SK-N-SH treated with all-trans-retinoic acid at 6 μM for 48 hours (cell line): ENCODE data around the gene HNF1A.

Experiments
- ATAC-seq: fragments of 200-7000 bp; cut with Tn5 transposase; 3 replicates; pipeline ENCODE4 v1.9.1; 2020; ENCODE audit warnings: mild to moderate bottlenecking, moderate library complexity
- ARNTL ChIP-seq: fragments of 450-650 bp; formaldehyde crosslinking; IDR thresholded peaks from 2 replicates; pipeline ENCODE4 v1.5.0; 2020; ENCODE audit warnings: low read depth, mild to moderate bottlenecking, moderate library complexity, borderline replicate concordance
- BACH2 ChIP-seq: fragments of 250-450 bp; sonication (Bioruptor Pico); IDR thresholded peaks from 2 replicates; pipeline ENCODE4 v1.9.0; 2021; ENCODE audit warnings: mild to moderate bottlenecking, borderline replicate concordance
- CREB5 ChIP-seq: fragments of 250-450 bp; sonication (Bioruptor Pico); IDR thresholded peaks from 2 replicates; pipeline ENCODE4 v1.5.1; 2020; ENCODE audit warnings: low read depth, mild to moderate bottlenecking, moderate library complexity
- CSDC2 ChIP-seq: fragments of 250-450 bp; sonication (Bioruptor Pico); IDR thresholded peaks from 2 replicates; pipeline ENCODE4 v1.5.0; 2020; ENCODE audit warnings: mild to moderate bottlenecking, moderate library complexity
- CSRNP3 ChIP-seq: fragments of 250-450 bp; sonication (Bioruptor Pico); IDR thresholded peaks from 2 replicates; pipeline ENCODE4 v1.5.1; 2021; ENCODE audit warnings: mild to moderate bottlenecking, moderate library complexity
- ESRRG ChIP-seq: fragments of 250-450 bp; sonication (Bioruptor Pico); IDR thresholded peaks from 2 replicates; pipeline ENCODE4 v1.6.1; 2021; ENCODE audit warnings: mild to moderate bottlenecking
- ISL1 ChIP-seq: fragments of 250-450 bp; sonication (Bioruptor Pico); IDR thresholded peaks from 2 replicates; pipeline ENCODE4 v2.1.2; 2022; ENCODE audit warnings: mild to moderate bottlenecking, moderate library complexity
- OSR1 ChIP-seq: fragments of 250-450 bp; sonication (Bioruptor Pico); IDR thresholded peaks from 2 replicates; pipeline ENCODE4 v1.8.0; 2022; ENCODE audit warnings: moderate library complexity, mild to moderate bottlenecking, inconsistent platforms
- PATZ1 ChIP-seq: fragments of 250-450 bp; sonication (Bioruptor Pico); IDR thresholded peaks from 2 replicates; pipeline ENCODE4 v1.8.0; 2020; ENCODE audit warnings: mild to moderate bottlenecking, moderate library complexity, borderline replicate concordance
- PPARA ChIP-seq: fragments of 250-450 bp; sonication (Bioruptor Pico); IDR thresholded peaks from 2 replicates; pipeline ENCODE4 v1.5.0; 2020; ENCODE audit warnings: mild to moderate bottlenecking, borderline replicate concordance
- RARB ChIP-seq: fragments of 250-450 bp; sonication (Bioruptor Pico); IDR thresholded peaks from 2 replicates; pipeline ENCODE4 v1.8.0; 2021; ENCODE audit warnings: mild to moderate bottlenecking, moderate library complexity
- SNAI2 ChIP-seq: fragments of 250-450 bp; sonication (Bioruptor Pico); IDR thresholded peaks from 2 replicates; pipeline ENCODE4 v1.5.0; 2020; ENCODE audit warnings: mild to moderate bottlenecking, moderate library complexity
- TCF4 ChIP-seq: fragments of 250-450 bp; sonication (Bioruptor Pico); IDR thresholded peaks from 2 replicates; pipeline ENCODE4 v1.8.0; 2021; ENCODE audit warnings: mild to moderate bottlenecking, moderate library complexity, borderline replicate concordance
- TOX ChIP-seq: fragments of 250-450 bp; sonication (Bioruptor Pico); IDR thresholded peaks from 2 replicates; pipeline ENCODE4 v1.8.0; 2021; ENCODE audit warnings: mild to moderate bottlenecking, moderate library complexity, borderline replicate concordance
- ZC3H10 ChIP-seq: fragments of 250-450 bp; sonication (Bioruptor Pico); IDR thresholded peaks from 2 replicates; pipeline ENCODE4 v1.5.1; 2021; ENCODE audit warnings: mild to moderate bottlenecking, moderate library complexity
- ZFP3 ChIP-seq: fragments of 250-450 bp; sonication (Bioruptor Pico); IDR thresholded peaks from 2 replicates; pipeline ENCODE4 v1.5.0; 2020; ENCODE audit warnings: mild to moderate bottlenecking, moderate library complexity
- ZFP30 ChIP-seq: fragments of 450-650 bp; formaldehyde crosslinking; IDR thresholded peaks from 2 replicates; pipeline ENCODE4 v1.5.0; 2022; ENCODE audit warnings: mild to moderate bottlenecking, moderate library complexity
- ZNF565 ChIP-seq: fragments of 450-650 bp; formaldehyde crosslinking; conservative IDR thresholded peaks from 2 replicates; pipeline ENCODE4 v1.5.0; 2020; ENCODE audit warnings: low read depth, mild to moderate bottlenecking, moderate library complexity
- ZNF70 ChIP-seq: fragments of 450-650 bp; formaldehyde crosslinking; IDR thresholded peaks from 2 replicates; pipeline ENCODE4 v1.5.0; 2020; ENCODE audit warnings: mild to moderate bottlenecking, moderate library complexity
- ZNF8 ChIP-seq: fragments of 450-650 bp; formaldehyde crosslinking; IDR thresholded peaks from 2 replicates; pipeline ENCODE4 v1.5.0; 2020; ENCODE audit warnings: mild to moderate bottlenecking, moderate library complexity
- TF ChIP-seq, protein P1 (sequence below): fragments of 250-450 bp; sonication (Bioruptor Pico); IDR thresholded peaks from 2 replicates; pipeline ENCODE4 v1.5.0; 2020; ENCODE audit warnings: mild to moderate bottlenecking, moderate library complexity

Gene HNF1A

DNA sequence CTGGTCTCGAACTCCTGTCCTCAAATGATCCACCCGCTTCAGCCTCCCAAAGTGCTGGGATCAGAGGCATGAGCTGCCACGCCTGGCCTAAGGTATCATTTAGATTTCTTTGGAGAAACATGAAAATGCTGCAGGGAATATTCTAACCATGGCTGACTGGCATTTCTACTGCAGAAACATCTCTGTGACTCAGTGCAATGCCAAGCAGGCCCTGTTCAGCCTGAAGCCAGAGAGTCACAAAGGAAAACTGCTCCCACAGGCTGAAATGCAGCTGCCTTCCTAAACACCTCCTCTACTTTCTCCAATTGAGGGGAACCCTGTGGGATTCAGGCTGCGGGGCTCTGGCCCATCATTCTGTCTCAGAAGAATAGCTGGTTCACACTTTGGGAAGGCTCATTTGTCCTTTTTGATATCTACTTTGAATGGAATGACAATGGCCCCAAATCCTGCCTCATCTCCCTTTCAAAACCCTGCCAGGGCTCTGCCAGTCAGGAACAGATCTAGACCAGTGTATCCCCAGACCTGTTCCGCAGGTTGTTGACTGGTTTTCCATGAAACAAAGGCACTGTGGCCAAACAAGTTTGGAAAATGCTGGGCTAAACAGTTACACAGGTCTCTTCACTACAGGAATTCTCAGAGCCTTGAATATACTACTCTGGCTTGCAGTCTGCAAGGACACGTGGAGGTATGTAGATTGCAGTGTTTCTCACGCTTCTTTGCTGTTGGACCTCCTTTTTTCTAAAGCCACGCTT lies 30.2 kb downstream of the HNF1A start:
- no peak for ATAC-seq
- TF ChIP-seq ARNTL (no peak), ISL1 (CRISPR knock-in tag) (no peak), ZC3H10 (CRISPR knock-in tag) (no peak), CSRNP3 (no peak), ZNF565 (CRISPR knock-in tag) (no peak), ZNF70 (CRISPR knock-in tag) (no peak), CSDC2 (CRISPR knock-in tag) (no peak), OSR1 (CRISPR knock-in tag) (no peak), BACH2 (CRISPR knock-in tag) (no peak), PPARA (no peak), ZFP3 (CRISPR knock-in tag) (no peak), ESRRG (CRISPR knock-in tag) (no peak), CREB5 (CRISPR knock-in tag) (no peak), ZFP30 (CRISPR knock-in tag) (no peak)
- TF ChIP-seq, protein P1, sequence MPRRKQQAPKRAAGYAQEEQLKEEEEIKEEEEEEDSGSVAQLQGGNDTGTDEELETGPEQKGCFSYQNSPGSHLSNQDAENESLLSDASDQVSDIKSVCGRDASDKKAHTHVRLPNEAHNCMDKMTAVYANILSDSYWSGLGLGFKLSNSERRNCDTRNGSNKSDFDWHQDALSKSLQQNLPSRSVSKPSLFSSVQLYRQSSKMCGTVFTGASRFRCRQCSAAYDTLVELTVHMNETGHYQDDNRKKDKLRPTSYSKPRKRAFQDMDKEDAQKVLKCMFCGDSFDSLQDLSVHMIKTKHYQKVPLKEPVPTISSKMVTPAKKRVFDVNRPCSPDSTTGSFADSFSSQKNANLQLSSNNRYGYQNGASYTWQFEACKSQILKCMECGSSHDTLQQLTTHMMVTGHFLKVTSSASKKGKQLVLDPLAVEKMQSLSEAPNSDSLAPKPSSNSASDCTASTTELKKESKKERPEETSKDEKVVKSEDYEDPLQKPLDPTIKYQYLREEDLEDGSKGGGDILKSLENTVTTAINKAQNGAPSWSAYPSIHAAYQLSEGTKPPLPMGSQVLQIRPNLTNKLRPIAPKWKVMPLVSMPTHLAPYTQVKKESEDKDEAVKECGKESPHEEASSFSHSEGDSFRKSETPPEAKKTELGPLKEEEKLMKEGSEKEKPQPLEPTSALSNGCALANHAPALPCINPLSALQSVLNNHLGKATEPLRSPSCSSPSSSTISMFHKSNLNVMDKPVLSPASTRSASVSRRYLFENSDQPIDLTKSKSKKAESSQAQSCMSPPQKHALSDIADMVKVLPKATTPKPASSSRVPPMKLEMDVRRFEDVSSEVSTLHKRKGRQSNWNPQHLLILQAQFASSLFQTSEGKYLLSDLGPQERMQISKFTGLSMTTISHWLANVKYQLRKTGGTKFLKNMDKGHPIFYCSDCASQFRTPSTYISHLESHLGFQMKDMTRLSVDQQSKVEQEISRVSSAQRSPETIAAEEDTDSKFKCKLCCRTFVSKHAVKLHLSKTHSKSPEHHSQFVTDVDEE (CRISPR knock-in tag), result no peak

GRCh38 chr12:121009741-121010140 lies 31.4 kb downstream of the HNF1A start:
- ATAC-seq, result peak; percentile 89
- no peak for TF ChIP-seq SNAI2 (CRISPR knock-in tag)
- no peak for TF ChIP-seq RARB (CRISPR knock-in tag)
- TF ChIP-seq CSRNP3, result no peak
- TF ChIP-seq ISL1 (CRISPR knock-in tag), result no peak
- no peak for TF ChIP-seq PPARA
- no peak for TF ChIP-seq ZC3H10 (CRISPR knock-in tag)
- TF ChIP-seq TCF4 (CRISPR knock-in tag), result no peak
- TF ChIP-seq CSDC2 (CRISPR knock-in tag), result no peak
- TF ChIP-seq, protein P1 (CRISPR knock-in tag), result no peak
- no peak for TF ChIP-seq ZNF70 (CRISPR knock-in tag)
- TF ChIP-seq ARNTL, result no peak
- no peak for TF ChIP-seq ZNF8 (CRISPR knock-in tag)
- TF ChIP-seq ZNF565 (CRISPR knock-in tag), result no peak
- no peak for TF ChIP-seq ESRRG (CRISPR knock-in tag)
- no peak for TF ChIP-seq OSR1 (CRISPR knock-in tag)
- TF ChIP-seq PATZ1, result no peak
- TF ChIP-seq TOX, result no peak
- no peak for TF ChIP-seq BACH2 (CRISPR knock-in tag)
